NCI-H748 (cell line): ENCODE data around the gene TMC7.
A peak's percentile ranks its signal among the peaks of the same experiment; 100 is the strongest.

Source experiments
- DNase-seq: peaks from one replicate; lab custom pipeline; 2025; ENCODE audit not compliant: unreplicated experiment; lab: John Stamatoyannopoulos, UW

The TMC7 gene

GRCh38 chr16:19086322-19087199, 102.8 kb downstream of the TMC7 start:
- peak; percentile 94 for DNase-seq

- DNase-seq = no peak
Observed at GRCh38 chr16:19088341-19088916, 104.7 kb downstream of the TMC7 start.

DNA sequence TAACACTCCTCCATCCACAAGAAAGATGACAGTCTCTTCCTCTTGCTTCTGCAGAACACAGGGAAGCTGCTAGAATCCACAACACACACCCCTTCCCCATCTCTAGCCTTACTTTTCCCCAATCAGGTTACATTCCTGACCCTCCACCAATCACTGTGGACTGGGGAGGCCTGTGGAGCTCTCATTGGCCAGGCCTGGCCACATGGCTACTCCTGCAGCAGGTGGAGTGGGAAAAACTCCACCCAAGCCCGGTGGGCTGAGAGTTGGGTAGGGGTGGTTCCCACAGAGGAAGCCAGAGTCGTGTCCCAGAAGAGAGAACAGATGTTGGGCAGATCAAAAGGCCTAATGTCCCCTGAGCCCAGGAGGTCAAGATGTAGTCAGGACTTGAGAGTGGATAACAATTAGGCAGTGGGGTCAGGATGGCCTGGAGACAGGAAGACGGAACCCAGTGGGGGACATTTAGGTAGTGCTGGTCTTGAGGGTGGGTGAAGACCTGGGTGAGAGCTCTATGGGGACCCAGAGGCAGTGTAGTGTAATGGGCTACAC, 105.7 kb downstream of the TMC7 start:
- no peak for DNase-seq

DNA sequence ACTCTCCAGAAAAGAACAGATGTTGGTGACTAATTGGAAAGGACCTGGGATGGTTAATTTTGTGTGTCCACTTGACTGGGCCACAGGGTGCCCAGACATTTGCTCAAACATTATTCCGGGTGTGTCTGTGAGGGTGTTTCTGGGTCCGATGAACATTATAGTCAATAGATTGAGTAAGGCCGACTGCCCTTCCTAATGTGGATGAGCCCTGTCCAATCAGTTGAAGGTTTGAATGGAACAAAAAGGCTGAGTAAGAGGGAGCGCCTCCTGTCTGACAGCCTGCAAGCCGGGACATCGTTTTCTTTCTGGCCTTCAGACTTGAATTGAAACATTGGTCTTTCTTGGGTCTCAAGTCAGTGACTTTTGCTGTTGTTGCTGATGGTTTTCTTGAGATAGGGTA, 107.2 kb downstream of the TMC7 start:
- DNase-seq = no peak

DNA sequence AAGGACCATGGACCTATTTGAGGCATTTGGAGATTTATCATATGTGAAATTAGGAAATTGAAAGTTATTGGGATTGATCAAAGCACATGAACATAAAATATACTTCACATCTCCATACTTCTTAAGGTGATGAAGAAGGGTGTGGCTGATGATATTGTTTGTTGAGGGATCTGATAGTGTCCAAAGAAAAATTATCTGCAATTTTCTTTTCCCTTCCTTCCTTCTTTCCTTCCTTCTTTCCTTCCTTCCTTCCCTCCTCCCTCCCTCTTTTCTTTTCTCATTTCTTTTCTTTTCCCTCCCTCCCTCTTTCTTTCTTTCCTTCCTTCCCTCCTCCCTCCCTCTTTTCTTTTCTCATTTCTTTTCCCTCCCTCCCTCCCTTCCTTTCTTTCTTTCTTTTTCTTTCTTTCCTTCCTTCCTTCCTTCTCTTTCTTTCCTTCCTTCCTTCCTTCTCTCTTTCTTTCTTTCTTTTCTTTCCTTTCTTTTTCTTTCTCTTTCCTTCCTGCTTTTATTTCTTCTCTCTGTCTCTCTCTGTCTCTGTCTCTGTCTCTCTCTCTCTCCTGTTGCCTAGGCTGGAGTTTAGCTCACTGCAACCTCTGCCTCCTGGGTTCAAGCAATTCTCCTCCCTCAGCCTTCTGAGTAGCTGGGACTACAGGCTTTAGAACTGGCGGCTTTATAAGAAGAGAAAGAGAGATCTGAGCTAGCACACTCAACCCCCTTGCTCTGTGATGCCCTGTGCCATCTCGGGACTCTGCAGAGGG, 109.1 kb downstream of the TMC7 start:
- DNase-seq = no peak

DNA sequence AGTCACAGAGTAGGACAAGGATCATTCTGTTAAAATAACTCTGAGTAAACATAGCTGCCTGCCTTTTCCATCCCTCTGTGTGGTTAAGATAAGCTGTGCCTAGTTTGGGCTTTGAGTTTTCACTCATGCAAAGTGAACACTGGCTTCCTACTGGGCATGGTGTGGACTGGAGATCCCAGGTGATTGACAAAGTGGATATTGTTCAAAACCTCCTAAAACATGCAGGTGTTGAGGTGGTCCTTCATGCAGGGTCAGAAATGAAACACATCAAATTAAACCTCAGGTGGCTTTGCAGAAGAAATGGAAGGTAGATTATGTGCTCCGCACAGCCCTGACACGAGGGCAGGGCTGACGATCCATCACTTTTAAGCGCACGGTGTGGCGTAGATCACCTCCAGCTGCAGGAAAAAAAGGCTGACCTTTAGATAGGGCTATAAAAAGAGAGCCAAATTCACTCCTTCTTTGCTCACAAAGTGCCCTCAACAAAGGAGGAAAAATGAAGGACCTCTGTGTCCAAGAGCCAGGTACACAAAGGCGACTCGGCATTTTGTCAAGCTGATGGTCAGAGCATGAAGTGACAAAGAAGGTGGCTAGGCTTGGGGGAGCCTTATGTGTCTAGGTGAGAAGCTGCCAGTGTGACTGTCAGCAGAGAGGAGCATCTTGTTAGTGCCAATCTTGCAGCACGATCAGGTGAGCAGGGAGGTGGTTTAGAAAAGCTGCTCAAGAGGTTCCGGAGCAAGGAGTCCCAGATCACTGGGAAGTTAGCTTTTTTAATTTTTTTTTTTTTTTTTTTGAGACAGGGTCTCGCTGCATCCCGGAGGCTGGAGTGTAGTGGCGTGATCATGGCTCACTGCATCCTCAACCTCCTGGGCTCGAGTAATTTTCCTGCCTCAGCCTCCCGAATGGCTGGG, 110.2 kb downstream of the TMC7 start:
- DNase-seq = no peak

DNA sequence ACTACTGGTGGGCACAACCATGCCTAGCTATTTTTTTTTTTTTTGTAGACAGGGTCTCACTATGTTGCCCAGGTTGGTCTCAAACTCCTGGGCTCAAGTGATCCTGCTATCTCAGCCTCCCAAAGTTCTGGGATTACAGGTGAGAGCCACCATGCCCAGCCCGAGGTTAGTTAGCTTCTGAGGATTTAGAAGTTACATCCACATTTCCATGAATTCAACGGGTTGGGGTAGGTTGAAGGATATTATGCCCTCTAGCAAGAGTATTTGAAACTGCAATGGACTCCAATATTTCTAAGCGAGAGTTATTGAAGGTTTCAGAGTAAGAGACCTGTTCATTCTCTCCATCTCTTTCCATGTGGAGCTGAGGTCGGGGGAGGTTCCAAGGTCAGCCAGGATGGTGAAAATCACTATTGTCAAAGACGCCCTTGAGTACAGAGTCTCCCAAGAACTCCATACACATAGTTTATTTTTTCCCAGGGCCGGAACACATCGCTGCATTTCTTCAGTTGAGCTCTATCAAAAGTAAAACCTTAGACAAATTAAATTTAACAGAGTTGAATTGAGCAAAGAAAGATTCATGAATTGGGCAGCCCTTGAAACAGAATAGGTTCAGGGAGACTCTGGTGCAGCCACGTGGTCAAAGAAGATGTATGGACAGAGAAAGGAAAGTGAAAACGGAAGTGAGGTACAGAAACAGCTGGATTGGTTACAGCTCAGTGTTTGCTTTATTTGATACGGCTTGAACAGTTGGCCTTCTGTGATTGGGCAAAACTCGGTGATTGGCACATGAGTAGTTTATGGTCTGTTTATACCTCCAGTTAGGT, 111.0 kb downstream of the TMC7 start:
- DNase-seq = peak; percentile 12

DNA sequence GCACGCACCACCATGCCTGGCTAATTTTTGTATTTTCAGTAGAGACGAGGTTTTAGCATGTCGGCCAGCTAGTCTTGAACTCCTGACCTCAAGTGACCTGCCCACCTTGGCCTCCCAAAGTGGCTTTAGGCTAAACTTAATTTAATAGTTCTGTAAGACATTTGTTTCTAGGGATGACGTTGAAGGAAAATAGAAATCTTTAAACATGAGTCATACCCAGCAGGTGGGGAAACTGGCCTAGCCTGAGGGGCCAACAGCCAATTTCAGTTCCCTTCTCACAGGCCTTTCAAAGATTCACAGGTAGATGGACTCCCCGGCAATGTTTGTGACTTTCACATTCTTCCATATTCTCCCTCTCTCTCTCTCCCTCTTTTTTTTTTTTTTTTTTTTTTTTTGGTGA, 111.9 kb downstream of the TMC7 start:
- no peak for DNase-seq

GRCh38 chr16:19098173-19098572, 114.4 kb downstream of the TMC7 start:
- DNase-seq = no peak

- DNase-seq = peak; percentile 58
Observed at GRCh38 chr16:19102187-19102872, 118.6 kb downstream of the TMC7 start.

GRCh38 chr16:19104607-19105006, 120.9 kb downstream of the TMC7 start:
- no peak for DNase-seq

GRCh38 chr16:19105131-19105530, 121.4 kb downstream of the TMC7 start:
- no peak for DNase-seq

DNA sequence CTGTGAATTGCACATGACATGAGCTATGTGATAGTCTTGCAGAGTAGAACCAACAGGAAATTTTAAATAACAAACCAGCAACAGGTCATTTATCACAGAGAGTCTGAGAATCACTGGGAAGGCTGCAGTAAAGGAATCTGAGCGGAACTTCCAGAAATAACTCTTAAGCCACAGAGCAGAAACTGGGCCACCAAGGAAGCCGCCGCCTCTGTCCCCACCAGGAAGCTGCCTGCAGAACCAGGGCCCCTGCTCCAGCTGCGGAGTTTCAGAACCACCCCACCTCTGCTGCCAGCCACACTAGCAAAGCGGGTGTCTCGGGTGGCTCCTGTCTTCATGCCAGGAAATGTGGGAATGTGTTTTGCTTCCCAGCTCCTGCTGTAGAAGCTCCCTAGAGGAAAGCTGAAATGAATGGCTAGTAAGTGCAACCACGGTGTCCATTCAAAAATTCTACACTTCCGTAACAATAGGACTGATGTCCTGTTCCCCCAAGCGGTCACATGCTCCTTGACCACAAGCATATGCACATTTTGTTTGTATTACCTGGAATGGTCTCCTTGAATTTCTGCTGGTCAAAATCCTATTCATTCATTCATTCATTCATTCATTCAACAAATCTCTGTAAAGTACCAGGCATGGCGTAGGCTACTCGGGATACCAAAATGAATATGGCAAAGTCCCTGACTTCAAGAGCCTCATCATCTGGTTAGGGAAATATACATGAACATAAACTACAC, 122.3 kb downstream of the TMC7 start:
- no peak for DNase-seq

DNA sequence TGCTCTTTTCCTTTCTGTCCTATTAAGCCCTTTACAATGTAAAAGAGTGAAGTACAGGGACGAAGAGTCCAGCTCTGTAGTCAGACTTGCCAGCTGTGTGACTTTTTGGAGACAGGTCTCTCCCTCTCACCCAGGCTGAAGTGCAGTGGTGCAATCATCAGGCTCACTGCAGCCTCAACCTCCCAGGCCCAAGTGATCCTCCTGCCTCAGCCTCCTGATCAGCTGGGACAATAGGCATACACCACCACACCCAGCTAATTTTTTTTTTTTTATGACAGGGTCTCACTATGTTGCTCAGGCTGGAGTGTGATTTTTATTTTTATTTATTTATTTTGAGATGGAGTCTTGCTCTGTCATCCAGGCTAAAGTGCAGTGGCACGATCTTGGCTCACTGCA, 122.9 kb downstream of the TMC7 start:
- no peak for DNase-seq

GRCh38 chr16:19108409-19109287, 124.9 kb downstream of the TMC7 start:
- no peak for DNase-seq

- DNase-seq = no peak
Observed at GRCh38 chr16:19109288-19109664, 125.5 kb downstream of the TMC7 start.

DNA sequence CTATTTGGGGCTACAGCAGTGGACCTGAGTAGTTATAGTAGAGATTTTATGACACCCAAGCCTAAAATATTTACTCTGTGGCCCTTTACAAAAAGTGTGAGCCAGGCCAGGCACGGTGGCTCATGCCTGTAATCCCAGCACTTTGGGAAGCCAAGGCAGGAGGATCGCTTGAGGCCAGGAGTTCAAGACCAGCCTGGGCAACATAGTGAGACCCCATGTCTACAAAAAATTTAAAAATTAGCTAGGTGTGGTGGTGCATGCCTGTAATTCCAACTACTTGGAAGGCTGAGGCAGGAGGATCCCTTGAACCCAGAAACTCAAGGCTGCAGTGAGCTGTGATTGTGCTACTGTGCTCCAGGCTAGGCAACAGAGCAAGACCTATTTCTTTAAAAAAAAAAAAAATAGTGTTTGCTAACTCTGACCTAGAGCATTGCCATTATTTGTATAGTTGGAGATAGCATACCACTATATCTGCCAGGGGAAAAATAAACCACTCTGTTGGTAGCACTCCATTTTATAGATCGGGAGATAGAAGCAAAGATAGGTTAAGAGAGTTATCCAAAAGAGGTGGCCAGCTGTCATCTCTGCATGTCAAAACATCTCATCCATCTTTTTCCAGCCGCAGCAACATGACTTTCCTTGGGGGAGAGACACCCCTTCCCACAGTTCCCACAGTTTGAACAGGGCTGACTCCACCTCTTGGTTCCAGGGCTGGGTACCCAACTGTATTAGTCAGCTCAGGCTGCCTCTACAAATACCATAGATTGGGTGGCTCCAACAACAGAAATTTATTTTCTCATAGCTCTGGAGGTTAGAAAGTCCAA, 127.0 kb downstream of the TMC7 start:
- DNase-seq = no peak
